ENCODE data around the gene SOX13.

SOX13 gene

DNA sequence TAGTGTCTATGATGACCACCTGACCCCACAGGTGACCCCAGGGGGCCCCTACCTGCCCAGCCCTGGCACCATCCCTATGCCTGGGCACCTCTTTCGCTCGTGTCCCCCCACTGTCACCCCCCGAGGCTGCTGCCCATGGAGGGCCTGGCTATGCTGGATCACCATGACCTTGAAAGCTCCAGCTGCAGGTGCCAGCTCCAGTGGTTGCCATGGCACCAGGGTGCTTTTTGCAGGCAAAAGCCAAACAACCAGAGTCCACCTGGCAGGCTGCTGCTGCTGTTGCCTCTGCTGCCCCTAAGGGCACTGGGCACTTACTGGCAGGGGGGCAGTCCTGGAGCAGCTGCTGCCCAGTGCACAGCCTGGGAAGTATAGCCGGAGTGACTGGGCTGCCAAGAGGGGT, 57.3 kb downstream of the SOX13 start:
- H3K4me3 ChIP-seq (ENCODE audit: low read length), result no peak overlapping the region
- no peak overlapping the region for H3K27ac ChIP-seq (ENCODE audit: low read length)
- DNase-seq (ENCODE audit: low read depth, low spot score), result no peak
- no peaks in the 10 kb centered on the region for H3K9me3 ChIP-seq (ENCODE audit: control insufficient read depth, insufficient read depth, low read length)
- no CpG with 5 or more reads among the region's 4 CpGs for WGBS (ENCODE audit: insufficient coverage, insufficient read length)
- peaks cover 14% of the 10 kb centered on the region; the same call in 1 of the 2 replicates for H3K36me3 ChIP-seq (ENCODE audit: control insufficient read depth, insufficient read depth, low read length)
- peaks cover 10% of the 10 kb centered on the region for H3K4me1 ChIP-seq (ENCODE audit: control insufficient read depth, insufficient read depth, low read length)
- H3K27me3 ChIP-seq (ENCODE audit: control insufficient read depth, insufficient read depth, low read length), result no peaks in the 10 kb centered on the region; the same call in 1 of the 2 replicates

DNA sequence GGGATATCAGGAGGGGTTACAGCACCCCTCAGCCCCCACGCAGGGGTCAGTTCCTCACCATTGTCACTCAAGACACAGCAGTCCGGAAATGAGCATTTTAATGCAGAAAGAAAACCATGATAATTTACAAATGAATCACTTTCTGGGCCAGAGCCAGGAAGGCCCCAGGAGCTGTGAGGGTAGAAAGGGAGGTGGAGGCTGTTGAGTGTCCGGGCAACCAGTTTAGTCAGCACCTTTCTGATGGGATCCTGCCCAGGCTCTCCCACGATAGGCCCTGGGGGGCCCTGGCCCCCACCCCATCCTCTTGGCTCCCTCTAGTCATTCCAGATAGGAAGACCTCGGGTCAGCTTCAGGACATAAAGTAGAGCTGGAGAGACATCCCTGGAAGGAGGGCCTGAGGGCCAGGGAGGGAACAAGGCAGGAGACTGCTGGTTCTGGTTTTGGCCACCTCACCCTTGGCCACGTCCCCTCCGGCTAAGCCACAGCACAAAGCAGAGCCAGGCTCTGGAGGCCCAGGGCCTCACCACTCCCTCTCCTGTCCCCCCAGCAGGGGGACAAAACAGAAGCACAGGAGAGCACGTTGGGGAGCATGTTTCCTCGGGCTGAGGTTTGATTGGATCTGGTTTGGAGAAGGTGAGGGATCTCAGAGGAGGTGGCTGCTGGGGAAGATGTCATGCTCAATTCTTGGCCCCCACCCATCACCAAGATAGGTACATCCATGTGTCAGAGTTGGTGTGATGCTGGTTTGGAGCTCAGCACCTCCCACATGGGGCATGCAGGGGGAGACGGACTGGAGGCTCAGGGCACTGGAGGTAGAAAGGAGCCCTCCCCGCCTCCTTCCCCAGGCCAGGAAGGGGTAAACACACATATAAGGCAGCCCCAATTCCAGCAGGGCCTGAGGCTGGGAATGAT, 58.3 kb downstream of the SOX13 start:
- Histone ChIP-seq H3K9me3 (ENCODE audit: control insufficient read depth, insufficient read depth, low read length) (no peaks in the 10 kb centered on the region), H3K36me3 (ENCODE audit: control insufficient read depth, insufficient read depth, low read length) (peaks cover 4% of the 10 kb centered on the region; the same call in 1 of the 2 replicates), H3K27me3 (ENCODE audit: control insufficient read depth, insufficient read depth, low read length) (no peaks in the 10 kb centered on the region; the same call in 1 of the 2 replicates), H3K4me1 (ENCODE audit: control insufficient read depth, insufficient read depth, low read length) (peaks cover 10% of the 10 kb centered on the region), H3K4me3 (ENCODE audit: low read length) (no peak overlapping the region), H3K27ac (ENCODE audit: low read length) (no peak overlapping the region)
- DNase-seq (ENCODE audit: low read depth, low spot score), result no peak
- WGBS (ENCODE audit: insufficient coverage, insufficient read length), result no CpG with 5 or more reads among the region's 11 CpGs

DNA sequence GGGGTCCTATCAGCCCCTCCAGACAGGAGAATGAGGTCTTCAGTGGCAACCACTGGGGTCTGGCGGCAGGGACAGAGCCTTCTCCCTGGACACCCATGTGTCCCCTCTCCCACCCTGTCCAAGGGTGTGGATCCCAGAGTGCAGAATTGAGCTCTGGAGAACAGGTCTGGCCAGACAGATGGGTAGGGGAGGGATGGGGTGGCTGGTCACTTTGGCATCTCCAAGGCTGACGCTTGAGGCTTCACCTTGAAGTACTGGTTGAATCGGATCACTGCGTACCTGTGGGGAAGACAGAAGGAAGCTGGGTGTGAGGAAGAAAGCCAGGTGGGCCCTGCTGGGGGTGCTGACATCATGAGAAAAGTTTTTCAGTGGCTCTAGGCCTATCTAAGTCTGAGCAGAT, 59.1 kb downstream of the SOX13 start:
- Histone ChIP-seq H3K27ac (ENCODE audit: low read length) (no peak overlapping the region), H3K9me3 (ENCODE audit: control insufficient read depth, insufficient read depth, low read length) (no peaks in the 10 kb centered on the region), H3K27me3 (ENCODE audit: control insufficient read depth, insufficient read depth, low read length) (no peaks in the 10 kb centered on the region; the same call in 1 of the 2 replicates), H3K4me1 (ENCODE audit: control insufficient read depth, insufficient read depth, low read length) (peaks cover 10% of the 10 kb centered on the region), H3K4me3 (ENCODE audit: low read length) (no peak overlapping the region), H3K36me3 (ENCODE audit: control insufficient read depth, insufficient read depth, low read length) (no peaks in the 10 kb centered on the region)
- DNase-seq (ENCODE audit: low read depth, low spot score), result no peak
- WGBS (ENCODE audit: insufficient coverage, insufficient read length), result no CpG with 5 or more reads among the region's 4 CpGs

DNA sequence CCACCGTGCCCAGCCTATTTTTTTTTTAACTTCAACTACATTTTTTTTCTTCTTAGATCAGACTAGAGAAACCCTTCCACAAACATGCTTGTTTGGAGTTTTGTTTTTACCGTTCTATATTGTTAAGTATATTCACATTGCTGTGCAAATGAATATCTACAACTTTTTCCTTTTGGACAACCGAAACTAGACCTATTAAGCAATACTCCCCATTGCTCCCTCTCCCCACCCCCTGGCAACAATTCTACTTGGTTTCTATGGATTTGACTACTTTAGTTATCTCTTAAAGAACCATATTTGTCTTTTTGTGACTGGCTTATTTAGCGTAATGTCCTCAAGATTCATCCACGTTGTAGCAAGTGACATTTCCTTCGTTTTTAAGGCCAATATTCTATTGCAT, 59.8 kb downstream of the SOX13 start:
- WGBS (ENCODE audit: insufficient coverage, insufficient read length), result no CpG with 5 or more reads among the region's 6 CpGs
- no peak overlapping the region for H3K27ac ChIP-seq (ENCODE audit: low read length)
- peaks cover 10% of the 10 kb centered on the region for H3K4me1 ChIP-seq (ENCODE audit: control insufficient read depth, insufficient read depth, low read length)
- no peaks in the 10 kb centered on the region for H3K36me3 ChIP-seq (ENCODE audit: control insufficient read depth, insufficient read depth, low read length)
- no peak overlapping the region for H3K4me3 ChIP-seq (ENCODE audit: low read length)
- H3K27me3 ChIP-seq (ENCODE audit: control insufficient read depth, insufficient read depth, low read length), result no peaks in the 10 kb centered on the region; the same call in 1 of the 2 replicates
- no peaks in the 10 kb centered on the region for H3K9me3 ChIP-seq (ENCODE audit: control insufficient read depth, insufficient read depth, low read length)
- no peak for DNase-seq (ENCODE audit: low read depth, low spot score)

DNA sequence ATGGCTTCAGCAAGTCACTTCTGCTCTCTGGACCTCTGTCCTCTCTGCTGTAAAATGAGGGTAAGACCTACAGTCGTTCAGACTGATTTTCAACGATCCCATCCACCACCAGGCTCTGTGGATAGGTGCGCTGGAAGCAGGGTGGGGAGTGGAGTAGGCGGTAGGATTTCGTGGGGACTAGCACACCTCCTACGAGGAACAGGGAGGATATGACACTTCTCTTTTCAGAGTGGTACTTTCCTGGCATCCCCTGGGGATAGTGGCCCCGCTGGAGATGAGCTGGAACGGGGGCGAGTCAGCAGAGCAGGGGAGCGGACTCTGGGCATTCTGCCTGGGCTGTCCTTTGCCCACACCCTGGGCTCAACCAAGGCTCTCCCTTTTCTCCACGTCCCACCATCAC, 61.2 kb downstream of the SOX13 start:
- Histone ChIP-seq H3K4me1 (ENCODE audit: control insufficient read depth, insufficient read depth, low read length) (peaks cover 8% of the 10 kb centered on the region), H3K4me3 (ENCODE audit: low read length) (no peak overlapping the region), H3K27me3 (ENCODE audit: control insufficient read depth, insufficient read depth, low read length) (no peaks in the 10 kb centered on the region; the same call in 1 of the 2 replicates), H3K9me3 (ENCODE audit: control insufficient read depth, insufficient read depth, low read length) (no peaks in the 10 kb centered on the region), H3K27ac (ENCODE audit: low read length) (no peak overlapping the region), H3K36me3 (ENCODE audit: control insufficient read depth, insufficient read depth, low read length) (no peaks in the 10 kb centered on the region)
- WGBS (ENCODE audit: insufficient coverage, insufficient read length), result no CpG with 5 or more reads among the region's 11 CpGs
- no peak for DNase-seq (ENCODE audit: low read depth, low spot score)

DNA sequence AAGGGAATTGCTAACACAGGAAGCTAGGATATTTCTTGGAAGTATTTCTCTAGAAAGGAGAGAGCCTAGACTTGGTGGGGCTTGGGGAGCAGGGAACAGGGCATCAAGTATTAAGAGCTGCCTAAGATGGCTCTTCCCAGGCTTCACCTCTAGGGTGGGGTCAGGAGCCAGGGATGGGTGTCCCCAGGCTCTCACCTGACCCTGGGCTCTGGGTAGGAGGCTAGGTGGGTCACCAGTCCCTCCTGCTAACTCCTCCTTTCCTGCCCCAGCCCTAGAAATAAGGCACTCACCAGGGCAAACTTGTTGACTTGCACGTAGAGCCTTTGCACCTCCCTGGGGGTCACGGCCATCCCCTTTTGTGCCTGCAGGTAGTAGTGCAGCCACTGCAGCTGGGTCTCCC, 63.9 kb downstream of the SOX13 start:
- H3K36me3 ChIP-seq (ENCODE audit: control insufficient read depth, insufficient read depth, low read length), result no peaks in the 10 kb centered on the region; the same call in 1 of the 2 replicates
- DNase-seq (ENCODE audit: low read depth, low spot score), result no peak
- no peaks in the 10 kb centered on the region for H3K9me3 ChIP-seq (ENCODE audit: control insufficient read depth, insufficient read depth, low read length)
- H3K4me1 ChIP-seq (ENCODE audit: control insufficient read depth, insufficient read depth, low read length), result no peaks in the 10 kb centered on the region
- no CpG with 5 or more reads among the region's 2 CpGs for WGBS (ENCODE audit: insufficient coverage, insufficient read length)
- no peak overlapping the region for H3K27ac ChIP-seq (ENCODE audit: low read length)
- no peak overlapping the region for H3K4me3 ChIP-seq (ENCODE audit: low read length)
- H3K27me3 ChIP-seq (ENCODE audit: control insufficient read depth, insufficient read depth, low read length), result no peaks in the 10 kb centered on the region; the same call in 1 of the 2 replicates

DNA sequence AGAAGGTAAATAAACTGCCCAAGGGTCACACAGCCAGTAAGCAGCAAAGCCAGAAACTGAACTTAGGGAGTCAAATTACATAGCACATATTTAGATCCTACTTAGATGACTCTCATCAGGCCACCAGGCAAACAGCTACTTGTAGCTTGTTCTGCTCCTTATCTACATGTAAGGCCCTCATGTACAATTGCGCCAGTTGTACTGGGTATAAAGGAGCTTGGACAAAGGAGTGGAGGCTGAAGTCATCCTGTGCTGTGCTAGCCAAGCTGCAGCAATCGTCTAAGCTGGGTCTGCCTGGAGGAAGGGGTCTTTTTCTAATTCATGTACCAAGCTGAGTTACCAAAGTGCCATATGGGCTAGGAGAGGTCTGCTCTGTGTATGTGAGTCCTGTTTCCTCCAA, 66.2 kb downstream of the SOX13 start:
- H3K27ac ChIP-seq (ENCODE audit: low read length), result no peak overlapping the region
- no CpG with 5 or more reads among the region's 2 CpGs for WGBS (ENCODE audit: insufficient coverage, insufficient read length)
- no peaks in the 10 kb centered on the region; the same call in 1 of the 2 replicates for H3K4me1 ChIP-seq (ENCODE audit: control insufficient read depth, insufficient read depth, low read length)
- H3K9me3 ChIP-seq (ENCODE audit: control insufficient read depth, insufficient read depth, low read length), result no peaks in the 10 kb centered on the region
- no peak for DNase-seq (ENCODE audit: low read depth, low spot score)
- H3K4me3 ChIP-seq (ENCODE audit: low read length), result no peak overlapping the region
- no peaks in the 10 kb centered on the region; the same call in 1 of the 2 replicates for H3K36me3 ChIP-seq (ENCODE audit: control insufficient read depth, insufficient read depth, low read length)
- H3K27me3 ChIP-seq (ENCODE audit: control insufficient read depth, insufficient read depth, low read length), result no peaks in the 10 kb centered on the region; the same call in 1 of the 2 replicates

DNA sequence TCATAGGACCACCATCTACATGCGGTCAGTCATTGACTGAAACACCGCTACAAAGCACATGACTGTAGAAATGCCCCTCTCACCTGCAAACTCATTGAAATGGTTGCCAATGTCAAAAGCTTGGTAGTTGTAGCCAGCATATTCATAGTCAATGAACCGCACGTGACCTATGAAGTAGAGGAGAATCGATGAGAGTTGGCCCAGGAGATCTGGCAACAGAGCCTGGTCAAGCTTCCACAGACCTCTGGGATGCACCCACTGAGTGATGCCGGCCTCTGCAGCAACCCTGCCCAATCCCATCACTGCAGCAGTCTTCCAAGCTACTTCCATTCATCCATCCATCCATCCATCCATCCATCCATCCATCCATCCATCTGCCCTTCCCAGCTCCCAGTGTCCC, 67.0 kb downstream of the SOX13 start:
- WGBS (ENCODE audit: insufficient coverage, insufficient read length), result no CpG with 5 or more reads among the region's 6 CpGs
- no peaks in the 10 kb centered on the region; the same call in 1 of the 2 replicates for H3K27me3 ChIP-seq (ENCODE audit: control insufficient read depth, insufficient read depth, low read length)
- no peak overlapping the region for H3K4me3 ChIP-seq (ENCODE audit: low read length)

DNA sequence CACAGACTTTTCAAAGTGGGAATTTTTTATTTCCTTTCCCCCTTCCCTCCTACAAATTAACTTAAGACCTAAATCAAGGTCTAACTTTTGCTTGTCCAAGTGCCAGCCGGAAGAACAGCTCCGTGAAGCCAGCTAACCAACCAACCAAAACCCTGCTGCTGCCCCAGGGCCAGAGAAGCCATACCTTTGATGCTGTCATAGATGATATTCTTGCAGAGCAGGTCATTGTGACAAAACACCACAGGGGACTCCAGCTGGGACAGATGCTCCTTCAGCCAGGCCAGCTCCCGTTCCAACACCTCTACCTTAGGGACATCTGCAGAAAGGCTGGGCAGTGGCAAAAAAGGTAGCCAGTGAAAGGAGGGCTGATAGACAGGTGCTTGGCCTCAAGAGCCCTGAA, 68.2 kb downstream of the SOX13 start:
- WGBS (ENCODE audit: insufficient coverage, insufficient read length), result no CpG with 5 or more reads among the region's 3 CpGs
- no peaks in the 10 kb centered on the region for H3K9me3 ChIP-seq (ENCODE audit: control insufficient read depth, insufficient read depth, low read length)
- H3K4me1 ChIP-seq (ENCODE audit: control insufficient read depth, insufficient read depth, low read length), result no peaks in the 10 kb centered on the region; the same call in 1 of the 2 replicates
- H3K36me3 ChIP-seq (ENCODE audit: control insufficient read depth, insufficient read depth, low read length), result no peaks in the 10 kb centered on the region; the same call in 1 of the 2 replicates
- no peak overlapping the region for H3K27ac ChIP-seq (ENCODE audit: low read length)
- H3K27me3 ChIP-seq (ENCODE audit: control insufficient read depth, insufficient read depth, low read length), result no peaks in the 10 kb centered on the region
- H3K4me3 ChIP-seq (ENCODE audit: low read length), result no peak overlapping the region
- no peak for DNase-seq (ENCODE audit: low read depth, low spot score)

More for the DNA sequence above, 67.0 kb downstream of the SOX13 start:
- Histone ChIP-seq H3K4me1 (ENCODE audit: control insufficient read depth, insufficient read depth, low read length) (no peaks in the 10 kb centered on the region; the same call in 1 of the 2 replicates), H3K36me3 (ENCODE audit: control insufficient read depth, insufficient read depth, low read length) (no peaks in the 10 kb centered on the region; the same call in 1 of the 2 replicates), H3K9me3 (ENCODE audit: control insufficient read depth, insufficient read depth, low read length) (no peaks in the 10 kb centered on the region), H3K27ac (ENCODE audit: low read length) (no peak overlapping the region)
- no peak for DNase-seq (ENCODE audit: low read depth, low spot score)

DNA sequence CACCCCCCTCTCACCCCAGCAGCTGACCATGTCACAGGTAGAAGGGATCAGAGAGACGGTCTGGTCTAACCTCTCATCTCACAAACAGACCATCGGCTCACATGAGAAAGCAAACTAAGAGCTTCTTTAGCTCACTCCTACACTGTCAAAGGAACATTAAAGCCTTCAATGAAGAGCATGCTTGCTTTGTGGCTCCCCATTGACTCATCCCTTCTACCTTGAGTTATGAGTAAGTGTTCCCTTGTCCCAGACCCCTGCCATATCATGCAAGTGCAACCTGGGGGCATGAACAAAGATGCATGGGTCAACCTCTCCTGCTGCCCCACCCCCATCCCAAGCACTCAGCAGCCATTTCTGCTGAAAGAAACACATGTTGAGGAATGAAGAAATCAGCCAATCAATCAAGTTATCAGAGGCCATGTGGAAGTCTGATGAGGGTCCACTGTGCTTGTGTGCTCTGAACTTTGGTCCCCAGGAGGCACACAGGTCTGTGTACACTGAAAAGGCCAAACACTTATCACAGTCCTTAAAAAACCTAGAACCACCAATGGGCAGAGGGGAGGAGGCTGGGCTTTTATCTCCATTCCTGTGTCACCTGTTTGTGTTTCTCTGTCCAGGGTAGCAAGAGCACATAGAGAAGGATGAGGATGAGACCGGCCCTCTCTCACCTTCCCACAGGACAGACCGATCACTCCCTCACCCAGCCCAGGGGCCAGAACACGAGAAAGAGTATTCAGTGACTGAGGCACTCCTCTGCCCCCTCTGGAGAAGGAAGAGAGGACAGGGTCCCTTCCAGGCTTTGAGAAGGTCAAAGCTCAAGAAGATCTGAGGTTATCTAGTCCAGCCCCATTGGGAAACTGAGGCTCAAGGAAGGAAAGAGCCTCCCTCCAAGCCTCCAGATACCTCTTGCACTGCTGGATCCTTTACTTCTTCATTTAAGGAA, 69.4 kb downstream of the SOX13 start:
- Histone ChIP-seq H3K9me3 (ENCODE audit: control insufficient read depth, insufficient read depth, low read length) (no peaks in the 10 kb centered on the region), H3K4me3 (ENCODE audit: low read length) (no peak overlapping the region), H3K36me3 (ENCODE audit: control insufficient read depth, insufficient read depth, low read length) (no peaks in the 10 kb centered on the region; the same call in 1 of the 2 replicates), H3K27ac (ENCODE audit: low read length) (no peak overlapping the region), H3K27me3 (ENCODE audit: control insufficient read depth, insufficient read depth, low read length) (no peaks in the 10 kb centered on the region), H3K4me1 (ENCODE audit: control insufficient read depth, insufficient read depth, low read length) (peaks cover 9% of the 10 kb centered on the region)
- DNase-seq (ENCODE audit: low read depth, low spot score), result no peak
- WGBS (ENCODE audit: insufficient coverage, insufficient read length), result no CpG with 5 or more reads among the region's 5 CpGs

Measured in iPS DF 6.9 (cell line).